Cerebellar nuclear complex (tissue), 1 donor: ENCODE measurements around the gene APOA4.

Experiments used
- DNase-seq, 2 experiments: peaks; one replicate each; lab custom pipeline; 2025; lab: John Stamatoyannopoulos, UW

Gene APOA4

DNA sequence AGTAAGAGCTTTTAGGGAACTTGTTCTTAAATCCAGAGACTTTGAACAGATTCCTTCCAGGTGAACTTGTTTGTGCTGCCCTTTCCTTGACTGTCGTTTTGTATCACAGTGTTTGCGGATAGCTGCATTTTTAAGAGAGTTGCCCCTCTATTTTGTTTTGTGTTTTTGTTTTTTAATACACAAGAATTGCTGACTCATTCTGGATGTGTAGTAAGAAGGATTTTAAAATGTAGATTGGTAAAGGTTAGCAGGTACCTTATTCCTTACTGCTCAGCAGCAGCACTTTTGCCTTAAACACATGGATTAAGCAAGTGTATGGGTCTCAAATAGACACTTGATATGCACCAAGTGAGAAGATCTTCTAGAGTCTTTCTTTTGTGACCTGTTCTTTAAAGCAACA lies 22.5 kb downstream of the APOA4 start:
- no peak for DNase-seq

DNA sequence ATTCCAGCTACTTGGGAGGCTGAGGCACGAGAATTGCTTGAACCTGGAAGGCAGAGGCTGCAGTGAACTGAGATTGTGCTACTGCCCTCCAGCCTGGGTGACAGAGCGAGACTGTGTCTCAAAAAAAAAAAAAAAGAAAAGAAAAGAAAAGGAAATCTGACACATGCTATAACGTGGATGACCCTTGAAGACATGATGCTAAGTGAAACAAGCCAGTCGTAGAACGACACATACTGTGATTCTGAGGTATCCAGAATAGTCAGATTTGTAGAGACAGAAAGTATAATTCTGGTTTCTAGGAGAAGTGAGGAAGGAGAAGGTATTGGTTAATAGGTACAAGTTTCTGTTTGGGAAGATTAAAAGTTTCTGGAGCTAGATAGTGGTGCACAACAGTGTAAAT lies 24.7 kb downstream of the APOA4 start:
- DNase-seq: no peak

DNA sequence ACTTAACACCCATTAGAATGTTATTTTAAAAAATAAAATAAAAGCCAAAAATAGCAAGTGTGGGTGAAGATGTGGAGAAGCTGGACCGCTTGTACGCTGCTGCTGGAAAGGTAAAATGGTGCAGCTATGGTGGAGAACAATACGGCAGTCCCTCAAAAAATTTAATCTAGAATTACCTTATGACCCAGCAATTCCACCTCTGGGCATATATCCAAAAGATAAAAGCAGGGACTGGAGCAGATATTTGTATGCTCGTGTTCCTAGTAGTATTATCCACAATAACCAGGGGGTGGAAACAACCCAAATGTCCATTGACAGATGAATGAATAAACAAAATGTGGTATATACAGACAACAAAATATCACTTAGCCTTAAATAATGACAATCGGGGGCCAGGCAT lies 25.3 kb downstream of the APOA4 start:
- DNase-seq: no peak

DNA sequence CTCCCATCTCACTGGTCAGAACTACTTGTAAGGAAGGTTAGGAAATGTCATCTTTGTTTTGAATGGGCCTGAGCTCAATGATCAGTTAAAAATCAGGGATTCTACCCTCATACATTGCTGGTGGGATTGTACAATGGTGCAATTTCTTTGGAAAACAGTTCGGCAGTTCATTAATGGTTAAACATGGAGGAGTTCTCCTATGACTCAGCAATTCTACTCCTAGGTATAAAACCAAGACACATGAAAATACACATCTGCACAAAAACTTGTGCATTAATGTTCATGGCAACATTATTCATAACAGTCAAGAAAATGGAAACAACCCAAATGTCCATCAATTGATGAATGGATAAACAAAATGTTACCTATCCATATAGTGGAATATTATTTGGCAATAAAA lies 26.6 kb downstream of the APOA4 start:
- DNase-seq: no peak

DNA sequence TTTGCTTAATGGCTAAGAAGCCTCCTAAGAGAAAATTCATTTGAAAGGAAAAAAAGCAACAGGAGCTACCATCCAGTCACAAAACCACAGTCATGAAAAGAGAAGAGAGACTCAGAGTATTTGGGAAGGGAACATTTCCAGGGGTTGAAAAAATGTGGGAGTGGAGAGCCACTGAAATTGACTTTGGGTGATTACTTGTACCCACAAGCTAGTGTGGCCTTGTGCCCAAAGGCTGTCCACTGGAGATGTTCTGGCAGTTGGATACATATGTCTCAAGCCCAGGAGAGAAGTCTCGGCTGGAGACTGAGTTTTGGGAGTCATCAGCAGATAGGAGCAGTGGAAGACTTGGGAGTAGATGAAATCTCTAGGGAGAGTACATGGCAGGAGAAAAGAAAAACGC lies 28.3 kb downstream of the APOA4 start:
- no peak for DNase-seq

DNA sequence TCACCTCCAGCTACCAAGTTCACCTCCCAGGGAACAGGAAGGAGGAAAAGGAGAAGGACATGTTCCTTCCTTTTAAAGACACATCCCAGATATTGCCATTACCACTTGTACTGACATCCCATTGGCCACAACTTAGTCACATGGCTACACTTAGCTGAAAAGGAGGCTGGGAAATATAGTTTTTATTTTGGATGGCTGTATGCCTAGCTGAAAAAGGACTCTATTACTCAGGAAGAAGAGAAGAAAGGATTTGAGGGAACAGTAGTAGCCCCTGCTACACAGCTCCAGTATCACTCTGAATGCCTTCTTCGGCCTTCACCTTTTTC lies 29.4 kb downstream of the APOA4 start:
- no peak for DNase-seq

DNA sequence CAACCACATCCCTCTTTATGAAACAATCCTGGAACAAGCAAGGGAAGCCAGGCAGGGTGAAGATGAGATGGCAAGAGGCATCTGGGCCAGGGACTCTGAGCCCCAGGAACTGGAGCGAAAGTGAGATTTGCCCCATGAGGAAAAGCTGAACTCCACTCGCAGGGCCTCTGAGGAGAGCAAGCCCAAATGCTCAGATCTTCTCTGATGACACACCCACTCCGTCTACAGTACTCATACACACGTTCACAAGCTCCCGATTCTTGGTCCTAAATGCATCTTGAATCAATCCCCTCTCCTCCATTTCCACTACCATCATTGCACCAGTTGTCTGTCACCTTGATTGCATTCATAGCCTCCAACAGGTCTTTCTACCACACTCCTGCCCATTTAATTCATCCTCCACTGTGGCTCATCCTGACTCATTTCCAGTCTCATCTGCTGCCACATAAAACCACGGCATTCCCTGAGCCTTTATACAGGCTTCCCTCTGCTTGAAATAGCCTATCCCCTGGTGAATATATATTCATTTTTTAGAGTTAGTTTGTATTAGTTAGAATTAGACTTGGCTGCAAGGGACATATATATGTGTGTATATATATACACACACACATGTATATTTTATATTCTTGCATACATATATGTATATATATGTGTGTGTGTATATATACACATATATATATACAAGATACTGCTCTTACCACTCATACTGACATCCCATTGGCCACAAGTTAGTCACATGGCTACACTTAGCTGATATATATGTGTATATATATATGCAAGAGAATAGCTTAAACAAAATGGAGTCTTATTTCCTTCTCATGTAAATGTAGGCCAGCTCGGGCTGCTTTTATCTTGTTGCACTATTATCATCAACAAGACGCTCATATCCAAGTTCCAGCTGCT lies 30.0 kb downstream of the APOA4 start:
- no peak for DNase-seq

DNA sequence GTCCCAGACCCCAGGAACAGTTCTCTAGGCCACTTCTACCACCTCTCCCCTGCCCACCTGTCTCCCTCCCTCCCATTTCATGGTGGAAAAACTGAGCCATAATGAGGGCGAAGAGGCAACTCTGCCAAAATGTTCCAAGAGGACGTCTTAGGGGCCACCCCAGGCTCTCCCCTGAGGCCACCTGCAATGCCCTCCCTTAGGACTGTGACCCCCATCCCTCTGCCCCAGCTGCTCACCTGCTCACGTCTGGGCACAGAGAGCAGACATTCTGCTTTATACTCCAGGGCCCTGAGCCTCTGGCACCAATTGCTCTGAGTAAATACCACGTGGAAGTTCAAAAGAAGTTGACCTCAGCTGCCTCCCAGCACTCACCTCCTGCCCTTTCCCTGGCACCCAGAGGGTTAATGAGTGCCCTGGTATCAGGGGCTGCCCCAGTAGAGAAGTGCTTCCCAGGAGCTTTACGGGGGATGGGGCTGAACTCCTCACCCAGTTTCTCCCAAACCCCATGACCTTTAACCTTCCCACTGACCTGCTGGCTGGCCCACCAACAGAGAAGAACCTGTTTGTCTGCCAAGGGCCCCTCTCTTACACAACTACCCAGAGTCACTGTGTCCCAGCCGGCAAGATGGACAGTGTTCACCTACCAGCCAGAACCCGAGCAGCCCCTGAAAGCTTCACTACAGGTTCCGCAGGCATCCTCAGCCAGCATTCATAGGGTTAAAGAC lies 30.8 kb downstream of the APOA4 start:
- DNase-seq: no peak

DNA sequence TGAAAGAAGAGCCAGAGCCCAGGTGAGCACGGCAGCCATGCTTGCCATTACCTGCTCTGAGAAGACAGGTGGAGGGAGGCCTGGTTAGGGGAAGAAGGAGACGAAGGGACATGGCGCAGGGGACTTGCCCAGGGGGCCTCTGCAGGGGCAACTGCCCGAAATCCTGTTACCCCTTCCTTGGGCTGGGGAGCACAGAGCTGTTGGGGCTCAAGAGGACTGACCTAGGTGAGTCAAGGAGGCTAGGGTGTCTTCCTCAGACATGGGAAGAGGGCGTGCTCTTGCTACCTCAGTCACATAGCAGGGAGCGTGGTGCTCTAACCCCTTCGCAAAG lies 31.3 kb downstream of the APOA4 start, which contains the start of gene APOA5:
Gene APOA5, minus strand, starts transcription at position 67 of the 331 bp plus-strand sequence. Its CDS starts 19 bp downstream, at position 48.
- DNase-seq: no peak

DNA sequence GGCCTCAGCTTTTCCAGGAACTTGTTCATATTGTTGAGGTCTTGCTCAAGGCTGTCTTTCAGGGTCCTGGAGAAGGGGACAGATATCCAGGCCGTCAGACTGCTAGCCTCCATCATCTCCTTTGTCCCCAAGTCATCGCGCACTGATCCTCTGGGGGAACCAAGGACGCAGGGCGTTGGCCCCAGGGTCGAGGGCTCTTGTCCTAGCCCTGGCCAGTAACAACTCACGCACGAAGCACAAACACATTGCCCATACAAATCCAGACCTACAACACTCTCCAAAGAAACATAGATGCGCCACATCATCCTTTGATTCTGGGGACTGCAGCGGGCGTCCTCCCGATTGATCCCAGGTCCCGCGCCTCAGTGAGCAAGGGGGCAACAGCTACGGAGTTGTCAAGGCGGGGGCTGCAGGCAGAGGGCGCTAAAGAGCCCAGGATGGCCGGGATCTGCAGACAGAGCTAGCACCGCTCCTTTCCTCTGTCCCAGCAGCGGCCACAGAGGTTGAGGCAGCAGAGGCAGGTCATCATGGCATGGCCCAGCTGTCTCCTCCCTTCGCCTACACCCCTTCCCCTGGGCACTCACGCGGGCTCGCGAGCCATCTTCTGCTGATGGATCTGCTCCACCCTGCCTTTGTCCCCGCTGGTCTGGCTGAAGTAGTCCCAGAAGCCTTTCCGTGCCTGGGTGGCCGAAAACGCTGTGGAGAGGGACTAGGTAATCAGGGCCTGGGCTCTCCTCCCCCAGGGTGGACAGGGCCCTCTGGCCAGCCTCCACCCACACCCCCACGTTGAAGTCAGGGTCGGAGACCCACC lies 31.9 kb downstream of the APOA4 start:
- peak in 1 of 2 experiments; percentile 46 for DNase-seq

DNA sequence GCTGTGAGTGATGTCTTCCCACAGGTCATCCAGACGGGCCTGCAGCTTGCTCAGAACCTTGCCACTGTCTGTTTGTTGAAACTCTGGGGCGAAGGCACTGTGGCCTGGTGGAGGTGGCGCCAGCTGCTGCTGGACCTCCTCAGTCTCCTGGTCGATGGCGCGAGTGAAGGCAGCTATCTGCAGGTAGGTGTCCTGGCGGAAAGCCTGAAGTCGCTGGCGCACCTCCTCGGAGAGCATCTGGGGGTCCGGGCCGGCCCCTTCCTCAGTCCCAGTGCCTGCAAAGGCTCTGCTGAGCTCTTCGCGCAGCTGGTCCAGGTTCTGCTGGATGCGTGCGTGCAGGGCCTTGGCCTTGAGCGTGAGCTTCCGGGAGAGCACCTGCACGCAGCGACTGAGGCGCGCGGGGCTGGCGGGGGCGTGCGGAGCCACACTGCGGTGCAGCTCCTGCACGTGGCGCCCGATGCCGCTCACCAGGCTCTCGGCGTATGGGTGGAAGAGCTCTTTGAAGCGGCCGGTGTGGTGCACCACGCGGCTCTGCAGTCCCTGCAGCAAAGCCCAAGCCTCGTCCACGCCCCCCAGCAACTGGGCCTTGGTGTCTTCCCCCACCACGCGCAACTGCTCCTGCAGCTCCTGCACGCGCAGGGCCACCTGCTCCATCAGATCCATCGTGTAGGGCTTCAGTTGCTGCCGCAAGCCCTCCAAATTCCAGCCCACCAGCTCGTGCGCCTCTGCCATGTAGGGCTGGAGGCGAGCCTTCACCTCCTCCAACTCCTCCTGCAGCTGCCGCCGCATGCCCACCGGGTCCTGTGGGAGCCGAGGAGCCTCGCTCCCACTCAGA lies 32.7 kb downstream of the APOA4 start:
- DNase-seq: no peak

DNA sequence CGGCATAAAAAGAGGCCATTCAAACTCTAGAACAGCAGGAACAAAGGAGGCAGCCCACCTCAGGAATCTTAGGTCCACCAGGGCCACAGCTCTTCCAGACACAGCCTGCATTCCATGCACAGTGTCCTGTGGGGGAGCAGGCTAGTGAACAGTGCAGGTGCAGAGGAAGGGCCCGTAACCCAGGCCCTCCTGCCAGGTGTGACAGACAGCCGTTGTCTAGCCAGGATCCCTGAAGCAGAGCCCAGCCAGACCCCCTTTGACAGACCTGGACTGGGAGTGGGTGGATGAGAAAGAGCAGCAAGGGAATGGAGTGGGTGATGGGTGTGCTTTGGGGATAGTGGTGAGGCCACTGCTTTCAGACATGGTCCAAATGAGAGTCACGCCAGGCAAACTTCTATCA lies 34.1 kb downstream of the APOA4 start:
- no peak for DNase-seq

DNA sequence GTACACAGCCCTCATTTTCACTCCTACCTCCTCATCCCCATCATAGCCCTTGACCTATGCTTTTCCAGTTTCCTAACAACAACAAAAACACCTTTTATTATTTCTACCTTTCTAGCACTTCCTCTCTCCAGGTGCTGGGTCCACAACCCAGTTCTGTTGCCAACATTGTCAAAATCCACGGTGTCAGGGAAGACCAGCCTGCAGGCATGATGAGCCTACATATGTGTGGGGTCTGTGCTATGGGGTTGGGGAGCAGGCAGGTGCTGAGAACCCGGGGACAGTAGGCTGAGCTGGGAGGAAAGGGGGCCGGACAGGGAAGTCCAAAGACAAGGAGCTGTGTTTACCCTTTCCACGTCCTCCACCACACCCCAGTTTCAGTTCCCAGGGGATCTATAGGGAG lies 34.6 kb downstream of the APOA4 start:
- DNase-seq: no peak

DNA sequence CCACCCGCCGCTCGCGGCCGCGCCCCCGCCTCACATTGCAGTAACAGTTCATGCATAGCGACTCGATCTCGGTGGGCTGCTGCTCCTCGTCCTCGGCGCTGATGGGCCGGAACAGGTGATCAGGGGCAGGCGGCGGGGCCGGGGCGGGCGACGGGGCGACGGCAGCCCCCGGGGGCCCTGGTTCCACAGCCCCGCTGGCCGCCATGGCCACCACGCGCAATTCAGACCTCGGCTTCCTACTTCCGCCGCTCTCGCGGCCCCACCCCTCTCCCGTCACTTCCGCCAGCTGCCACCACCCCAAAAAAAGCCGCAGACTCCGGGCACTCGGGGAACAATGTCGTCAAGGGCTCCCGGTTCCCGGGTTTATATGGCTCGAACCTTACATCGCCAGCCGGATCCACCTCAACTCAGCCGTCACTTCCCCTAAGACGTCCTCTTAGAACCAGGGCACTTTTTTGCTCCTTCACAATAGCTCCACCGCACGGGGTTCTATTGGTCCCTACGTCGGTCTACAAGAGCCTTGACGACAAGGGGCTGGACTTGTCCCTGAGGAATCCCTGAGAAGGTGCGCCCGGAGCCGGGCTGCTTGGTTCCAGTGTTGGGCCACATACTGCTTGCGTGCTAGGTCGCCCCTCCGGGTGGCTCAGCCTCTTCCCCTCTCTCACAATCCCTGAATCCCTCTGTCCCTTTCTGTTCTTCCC lies 35.2 kb downstream of the APOA4 start, which contains the start of gene ZPR1:
Gene ZPR1, minus strand, starts transcription at position 238 of the 701 bp plus-strand sequence. Its CDS starts 33 bp downstream, at position 205.
- peak in 1 of 2 experiments; percentile 29 for DNase-seq

DNA sequence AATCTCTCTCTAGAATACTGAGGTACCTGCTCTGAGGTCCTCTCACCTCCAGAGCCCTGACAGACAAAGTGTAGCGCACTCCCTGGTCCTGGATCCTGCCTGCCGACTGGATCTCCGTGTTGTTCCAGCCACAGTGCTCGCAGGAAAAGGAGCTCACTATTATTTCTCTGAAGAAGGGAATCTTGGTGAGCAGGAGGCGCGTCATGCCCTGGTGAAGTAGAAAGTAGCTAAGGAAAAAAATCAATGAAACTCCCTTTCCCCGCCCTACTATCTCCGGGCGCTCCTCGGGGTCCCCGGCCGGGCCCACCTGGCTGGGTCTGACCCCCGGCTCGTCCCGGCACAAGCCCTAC lies 35.7 kb downstream of the APOA4 start:
- DNase-seq: no peak

DNA sequence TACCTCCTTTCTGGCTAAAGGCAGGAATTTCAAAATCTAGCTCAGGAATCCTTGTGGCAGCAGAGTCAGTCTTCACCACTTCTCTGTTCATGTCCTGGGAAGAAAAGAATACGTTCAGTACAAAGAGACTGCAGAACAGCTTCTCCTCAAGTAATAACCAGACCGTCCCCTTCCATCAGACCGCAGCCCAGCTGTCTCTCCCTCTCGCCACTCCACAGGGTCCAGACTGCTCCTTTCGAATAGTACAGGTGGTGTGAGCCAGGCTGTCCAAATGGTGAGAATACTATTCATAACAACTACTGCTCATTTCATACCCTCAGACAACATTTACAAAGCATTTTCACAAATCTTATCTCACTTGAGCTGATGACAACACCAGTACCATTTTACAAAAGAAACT lies 36.1 kb downstream of the APOA4 start:
- no peak for DNase-seq

DNA sequence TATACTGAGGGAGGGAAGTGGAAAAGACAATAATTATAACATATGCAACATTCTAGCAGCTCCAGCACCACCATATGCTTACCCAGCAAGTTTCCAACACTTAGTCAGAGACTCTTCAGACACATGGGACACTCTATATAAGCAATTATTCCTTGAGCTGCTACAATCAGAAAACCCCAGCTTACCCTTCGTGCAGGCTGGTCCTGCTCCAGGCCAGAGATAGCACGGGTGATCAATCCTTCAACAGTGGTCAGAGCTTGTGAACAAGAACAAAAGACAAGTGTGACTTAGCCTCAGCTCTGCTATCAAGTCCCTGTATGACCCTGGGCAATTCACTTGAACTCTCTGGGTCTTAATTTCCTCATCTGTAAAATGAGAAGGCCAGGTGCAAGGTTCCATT lies 36.8 kb downstream of the APOA4 start:
- DNase-seq: no peak

DNA sequence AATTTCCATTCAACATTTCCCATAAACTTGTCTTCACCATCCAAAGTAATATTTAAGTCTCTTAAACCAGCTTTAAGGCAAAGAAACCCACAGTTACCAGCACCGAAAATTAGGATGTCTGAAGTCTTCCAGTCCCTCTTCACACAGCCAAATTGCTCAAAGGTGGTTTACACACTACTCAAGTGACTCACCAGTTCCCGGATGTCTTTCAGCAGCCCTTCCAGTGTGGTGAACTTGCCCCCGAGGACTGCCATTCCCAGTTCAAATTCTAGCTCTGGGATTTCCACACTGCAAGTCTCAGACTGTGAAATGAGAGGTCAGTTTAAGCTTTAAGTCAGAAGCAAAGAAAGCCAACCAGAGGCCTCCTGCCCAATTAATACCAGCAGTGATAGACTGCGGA lies 40.4 kb downstream of the APOA4 start:
- DNase-seq: no peak

DNA sequence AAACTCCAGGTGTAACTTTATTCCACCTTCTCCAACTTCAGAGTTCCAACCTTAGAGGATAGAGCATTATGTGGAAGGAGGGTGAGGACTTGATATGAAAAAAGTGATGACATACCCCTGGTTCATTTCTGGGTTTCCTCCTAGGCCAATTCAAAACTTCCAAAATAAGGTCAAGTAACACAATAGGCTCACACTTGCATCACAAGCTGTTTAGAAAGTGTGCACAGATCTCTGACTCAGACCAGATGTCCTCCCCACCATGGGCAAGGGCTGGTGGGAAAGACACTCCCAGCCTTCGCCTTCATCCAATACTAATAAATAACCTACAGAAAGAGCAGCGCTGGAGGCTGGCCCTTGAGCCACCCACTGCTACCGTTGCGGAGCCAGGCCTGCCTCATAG lies 44.5 kb downstream of the APOA4 start:
- no peak for DNase-seq

DNA sequence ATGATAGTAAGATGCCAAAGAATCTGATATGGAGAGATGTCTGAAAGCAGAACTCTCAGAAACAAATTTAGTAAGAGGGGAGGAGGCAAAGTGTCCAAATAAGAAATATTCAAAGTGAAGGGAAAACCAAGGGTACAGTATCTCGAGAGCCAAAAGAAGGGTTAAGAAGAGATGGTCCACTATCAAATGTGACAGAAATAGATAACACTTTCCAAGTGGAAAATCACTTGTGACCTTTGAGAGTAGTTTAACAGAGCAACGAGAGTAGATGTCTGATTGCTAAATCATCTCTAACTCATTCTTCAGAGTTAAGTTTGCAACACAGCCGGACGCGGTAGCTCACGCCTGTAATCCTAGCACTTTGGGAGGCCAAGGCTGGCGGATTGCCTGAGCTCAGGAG lies 46.0 kb downstream of the APOA4 start:
- DNase-seq: no peak

DNA sequence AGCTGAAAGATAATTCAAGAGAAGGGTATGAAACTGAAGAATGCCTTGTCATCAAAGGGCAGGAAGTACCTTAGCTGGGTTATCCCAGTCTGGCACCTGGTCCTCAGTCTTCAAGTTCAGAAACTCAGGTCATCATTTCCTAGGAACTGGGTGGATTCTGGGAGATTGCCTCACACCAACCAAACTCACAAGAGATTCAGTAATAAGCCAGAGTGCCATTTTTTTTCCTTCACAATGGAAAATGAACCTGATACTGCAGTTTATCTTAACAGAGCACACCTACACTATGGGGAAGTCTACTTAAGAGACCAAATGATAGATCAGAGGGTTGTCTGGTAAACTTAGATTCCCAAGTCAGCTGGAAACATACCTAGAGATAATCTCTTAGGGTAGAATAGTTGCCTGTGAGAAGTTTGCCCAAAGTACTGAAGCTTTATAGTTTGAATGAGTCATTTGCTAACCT lies 46.6 kb downstream of the APOA4 start:
- DNase-seq: no peak
